ENCODE data around the gene CLP1. TPM values are rescaled to one million over a fixed set of nuclear protein-coding genes. Genes with fewer than 3 reads are reported as not detected.
A peak's percentile ranks its signal among the peaks of the same experiment; 100 is the strongest.

CLP1 gene
- total and polyA plus RNA-seq, 10 donors = 8.3 to 21.6 (median 13.6) TPM

DNA sequence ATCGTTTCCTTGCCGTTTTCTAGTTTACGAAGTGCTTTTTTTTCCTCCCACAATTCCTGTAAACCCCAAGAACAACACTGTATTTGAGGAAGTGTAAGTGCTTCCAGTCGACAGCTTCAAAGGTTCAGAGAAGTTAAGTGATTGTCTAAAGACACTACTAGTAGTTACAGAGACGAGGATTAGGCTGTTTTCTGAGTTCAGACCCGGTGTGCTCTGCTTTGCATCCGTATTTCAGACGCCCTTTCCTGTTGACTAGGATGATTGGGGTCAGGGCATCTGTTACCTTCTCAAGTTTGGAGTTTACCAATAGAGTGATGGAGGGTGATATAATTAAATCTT, 430 bp downstream of the CLP1 start:
- intact Hi-C loops (cut with DNase I; ENCODE audit: low total_unique reads) = loop anchor here (5.0 kb wide), 1 partner anchor 96 kb away; no protein-coding TSS in a partner anchor
- Histone ChIP-seq H3K27me3 (replicated peaks in 1 of 7) (no peaks in the 10 kb centered on the region), H3K27ac (peak overlapping the region; percentile 61 to 94 (median 90)), H3K4me1 (peaks cover 11 to 69% (median 29%) of the 10 kb centered on the region in 6 donors), H3K4me3 (peak overlapping the region; percentile 54 to 85 (median 70)), H3K9me3 (no peaks in the 10 kb centered on the region), H3K36me3 (peaks cover 11 to 41% (median 36%) of the 10 kb centered on the region in 6 donors)
- WGBS, 5 donors = 0 to 1% (median 0%) methylated on average over 8 of the region's 8 CpGs
- TF ChIP-seq POLR2AphosphoS5 (IDR thresholded peaks at IDR 0.05) (no peak), POLR2A (IDR thresholded peaks at IDR 0.05) (no peak)
- TF ChIP-seq, protein P1, sequence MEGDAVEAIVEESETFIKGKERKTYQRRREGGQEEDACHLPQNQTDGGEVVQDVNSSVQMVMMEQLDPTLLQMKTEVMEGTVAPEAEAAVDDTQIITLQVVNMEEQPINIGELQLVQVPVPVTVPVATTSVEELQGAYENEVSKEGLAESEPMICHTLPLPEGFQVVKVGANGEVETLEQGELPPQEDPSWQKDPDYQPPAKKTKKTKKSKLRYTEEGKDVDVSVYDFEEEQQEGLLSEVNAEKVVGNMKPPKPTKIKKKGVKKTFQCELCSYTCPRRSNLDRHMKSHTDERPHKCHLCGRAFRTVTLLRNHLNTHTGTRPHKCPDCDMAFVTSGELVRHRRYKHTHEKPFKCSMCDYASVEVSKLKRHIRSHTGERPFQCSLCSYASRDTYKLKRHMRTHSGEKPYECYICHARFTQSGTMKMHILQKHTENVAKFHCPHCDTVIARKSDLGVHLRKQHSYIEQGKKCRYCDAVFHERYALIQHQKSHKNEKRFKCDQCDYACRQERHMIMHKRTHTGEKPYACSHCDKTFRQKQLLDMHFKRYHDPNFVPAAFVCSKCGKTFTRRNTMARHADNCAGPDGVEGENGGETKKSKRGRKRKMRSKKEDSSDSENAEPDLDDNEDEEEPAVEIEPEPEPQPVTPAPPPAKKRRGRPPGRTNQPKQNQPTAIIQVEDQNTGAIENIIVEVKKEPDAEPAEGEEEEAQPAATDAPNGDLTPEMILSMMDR (IDR thresholded peaks at IDR 0.05 in 8 of 11, conservative IDR thresholded peaks at IDR 0.05 in 3 of 11) = no peak
- DNase-seq = no peak

GRCh38 chr11:57659669-57660068, 2.1 kb downstream of the CLP1 start:
- WGBS, 5 donors = 96 to 97% (median 96%) methylated on average over 14 of the region's 14 CpGs
- Histone ChIP-seq H3K4me3 (no peak overlapping the region), H3K4me1 (peaks cover 11 to 63% (median 26%) of the 10 kb centered on the region in 6 donors), H3K27me3 (replicated peaks in 1 of 7) (no peaks in the 10 kb centered on the region), H3K9me3 (no peaks in the 10 kb centered on the region), H3K27ac (no peak overlapping the region), H3K36me3 (peaks cover 11 to 46% (median 37%) of the 10 kb centered on the region in 6 donors)
- DNase-seq = peak; percentile 82
- TF ChIP-seq, protein P1 (IDR thresholded peaks at IDR 0.05 in 8 of 11, conservative IDR thresholded peaks at IDR 0.05 in 3 of 11) = no peak
- no peak for TF ChIP-seq POLR2AphosphoS5 (IDR thresholded peaks at IDR 0.05)
- TF ChIP-seq POLR2A (IDR thresholded peaks at IDR 0.05) = no peak
- intact Hi-C loops (cut with DNase I; ENCODE audit: low total_unique reads) = loop anchor here (5.0 to 10.0 kb wide), 2 partner anchors 97 to 135 kb away; no protein-coding TSS in a partner anchor

- intact Hi-C loops (cut with DNase I; ENCODE audit: low total_unique reads) = loop anchor here (10.0 kb wide), 1 partner anchor 132 kb away; no protein-coding TSS in a partner anchor
These were observed 5.3 kb downstream of the CLP1 start for GRCh38 chr11:57662893-57663292.

DNA sequence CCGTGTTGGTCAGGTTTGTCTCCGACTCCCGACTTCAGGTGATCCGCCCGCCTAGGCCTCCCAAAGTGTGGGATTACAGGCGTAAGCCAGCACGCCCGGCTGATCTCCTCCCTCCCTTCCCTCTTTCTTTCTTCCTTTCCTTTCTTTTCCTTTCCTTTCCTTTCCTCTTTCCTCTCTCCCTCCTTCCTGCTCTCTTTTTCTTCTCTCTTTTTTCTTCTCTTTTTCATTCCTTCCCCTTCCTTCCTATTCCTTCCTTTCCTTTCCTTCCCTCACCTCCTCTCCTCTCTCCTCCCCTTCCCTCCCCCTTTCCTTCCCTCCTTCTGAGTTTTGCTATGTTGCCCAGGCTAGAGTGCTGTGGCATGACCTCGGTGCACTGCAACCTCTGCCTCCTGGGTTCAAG, 6.4 kb downstream of the CLP1 start:
- no peaks in the 10 kb centered on the region for H3K27me3 ChIP-seq (replicated peaks in 1 of 7)
- TF ChIP-seq POLR2AphosphoS5 (IDR thresholded peaks at IDR 0.05) = no peak
- TF ChIP-seq, protein P1 (IDR thresholded peaks at IDR 0.05 in 8 of 11, conservative IDR thresholded peaks at IDR 0.05 in 3 of 11) = no peak
- TF ChIP-seq POLR2A (IDR thresholded peaks at IDR 0.05) = no peak
- H3K36me3 ChIP-seq = peaks cover 11 to 45% (median 37%) of the 10 kb centered on the region in 6 donors
- WGBS, 5 donors = 80 to 93% (median 84%) methylated on average over 9 of the region's 9 CpGs
- no peaks in the 10 kb centered on the region for H3K9me3 ChIP-seq
- H3K4me1 ChIP-seq = peaks cover 6 to 59% (median 22%) of the 10 kb centered on the region in 6 donors
- intact Hi-C loops (cut with DNase I; ENCODE audit: low total_unique reads) = loop anchor here (10.0 kb wide), 1 partner anchor 131 kb away; no protein-coding TSS in a partner anchor
- no peak overlapping the region for H3K27ac ChIP-seq
- H3K4me3 ChIP-seq = no peak overlapping the region
- DNase-seq = no peak

More at GRCh38 chr11:57662893-57663292, 5.3 kb downstream of the CLP1 start:
- Histone ChIP-seq H3K9me3 (no peaks in the 10 kb centered on the region), H3K4me1 (peaks cover 10 to 65% (median 29%) of the 10 kb centered on the region in 6 donors), H3K4me3 (no peak overlapping the region), H3K27ac (no peak overlapping the region), H3K27me3 (replicated peaks in 1 of 7) (no peaks in the 10 kb centered on the region), H3K36me3 (peaks cover 11 to 46% (median 37%) of the 10 kb centered on the region in 6 donors)
- 71 to 77% (median 74%) methylated on average over 4 of the region's 4 CpGs for WGBS, 5 donors
- DNase-seq = no peak
- TF ChIP-seq POLR2AphosphoS5 (IDR thresholded peaks at IDR 0.05) (no peak), POLR2A (IDR thresholded peaks at IDR 0.05) (no peak)
- TF ChIP-seq, protein P1 (IDR thresholded peaks at IDR 0.05 in 8 of 11, conservative IDR thresholded peaks at IDR 0.05 in 3 of 11) = no peak

Data from spleen (tissue), 11 donors.